Tibial nerve (tissue), 4 donors: Measurements from ENCODE around the gene MAGI1. TPM values are rescaled to one million over a fixed set of nuclear protein-coding genes. Genes with fewer than 3 reads are reported as not detected.

Experiments used
- DNase-seq, 2 donors: peaks; one replicate each; pipeline ENCODE4 v3.0.0-alpha.2; 2019; ENCODE audit warnings: low spot score in 2 of 2
- H3K27ac ChIP-seq, 4 donors: fragments of 200-600 bp; sonication (generic) in 3 of 4; one replicate each; pipeline ENCODE4 v1.5.1; 2017 to 2019; ENCODE audit warnings: mild to moderate bottlenecking in 1 of 4
- H3K27me3 ChIP-seq, 2 donors: fragments of 200-600 bp; sonication (generic) in 1 of 2; one replicate each; pipeline versions ENCODE4 v1.5.1 to v1.6.0; 2017 to 2019
- H3K36me3 ChIP-seq, 3 donors: fragments of 200-600 bp; sonication (generic); one replicate each; pipeline ENCODE4 v1.5.1; 2018 to 2019
- H3K4me1 ChIP-seq, 4 donors: fragments of 200-600 bp; sonication (generic) in 3 of 4; one replicate each; pipeline ENCODE4 v1.5.1; 2017 to 2019
- H3K4me3 ChIP-seq, 4 donors: fragments of 200-600 bp; sonication (generic) in 3 of 4; one replicate each; pipeline ENCODE4 v1.5.1; 2017 to 2019; ENCODE audit warnings: mild to moderate bottlenecking in 1 of 4, moderate library complexity in 1 of 4
- H3K9me3 ChIP-seq, 4 donors: fragments of 200-600 bp; sonication (generic) in 3 of 4; one replicate each; pipeline ENCODE4 v1.5.1; 2017 to 2019
- CTCF ChIP-seq, 5 experiments: fragments of 200-600 bp in 3 of 5; fragments of 450-650 bp in 2 of 5; sonication (generic) in 3 of 5; IDR thresholded peaks; one replicate each; pipeline ENCODE4 v1.5.1; 2016 to 2019; ENCODE audit warnings: antibody characterized with exemption in 5 of 5, mild to moderate bottlenecking in 3 of 5, moderate library complexity in 2 of 5
- EP300 ChIP-seq, 2 donors: sonication (generic); formaldehyde crosslinking; IDR thresholded peaks; one replicate each; pipeline ENCODE4 v1.6.1; 2017; ENCODE audit warnings: antibody characterized with exemption in 2 of 2, mild to moderate bottlenecking in 1 of 2
- POLR2A ChIP-seq, 2 donors: fragments of 450-650 bp; IDR thresholded peaks; one replicate each; pipeline ENCODE4 v1.6.1; 2017; ENCODE audit warnings: antibody characterized with exemption in 2 of 2, mild to moderate bottlenecking in 2 of 2, moderate library complexity in 2 of 2
- WGBS, 2 donors: methylation state at CpG; one replicate each; pipeline ENCODE4 v1.1.5; 2018; 5-methylcytosine and 5-hydroxymethylcytosine counted together
- total RNA-seq, 4 donors: library from RNA; depleted of rRNA; stranded (reverse); fragments of >200 nt; gene quantifications; one replicate each; pipeline ENCODE4 v1.1.0, GENCODE V29; 2016

The MAGI1 gene
- total RNA-seq, 4 donors from 2014 or later: 30.6 to 52.8 (median 36.1) TPM

DNA sequence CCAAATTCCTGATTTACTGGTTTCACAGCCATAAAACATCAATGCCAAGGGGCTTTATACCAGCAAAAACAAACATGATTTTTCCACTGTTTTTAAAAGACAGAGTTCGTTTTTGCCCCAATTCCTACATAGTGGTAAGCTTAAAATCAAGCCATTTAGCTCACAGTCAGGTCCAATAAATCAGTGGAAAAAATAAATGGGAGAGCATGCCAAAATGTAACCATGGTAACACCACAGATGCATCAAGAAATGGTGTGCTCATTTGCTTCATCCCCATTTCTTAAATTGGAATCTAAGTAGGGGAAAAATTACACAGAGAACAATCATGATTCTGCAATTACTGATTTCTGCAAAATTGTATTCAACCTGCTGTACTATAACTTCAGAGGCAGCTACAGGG lies 418.8 kb downstream of the MAGI1 start:
- TF ChIP-seq CTCF (IDR thresholded peaks at IDR 0.05) (no peak), EP300 (IDR thresholded peaks at IDR 0.05) (no peak), POLR2A (IDR thresholded peaks at IDR 0.05) (no peak)
- Histone ChIP-seq H3K9me3 (no peaks in the 10 kb centered on the region), H3K36me3 (no peaks in the 10 kb centered on the region), H3K4me3 (no peak overlapping the region), H3K4me1 (no peaks in the 10 kb centered on the region), H3K27me3 (no peaks in the 10 kb centered on the region), H3K27ac (no peak overlapping the region)
- DNase-seq: no peak
- WGBS, 2 donors: 56 to 62% methylated on average over 1 of the region's 1 CpG

GRCh38 chr3:65619451-65619881 lies 419.3 kb downstream of the MAGI1 start:
- H3K4me3 ChIP-seq: no peak overlapping the region

GRCh38 chr3:65618599-65618998 lies 420.1 kb downstream of the MAGI1 start:
- TF ChIP-seq CTCF (IDR thresholded peaks at IDR 0.05): no peak
- TF ChIP-seq EP300 (IDR thresholded peaks at IDR 0.05): no peak
- no peak for TF ChIP-seq POLR2A (IDR thresholded peaks at IDR 0.05)
- H3K9me3 ChIP-seq: no peaks in the 10 kb centered on the region
- no peak for DNase-seq
- no peaks in the 10 kb centered on the region for H3K27me3 ChIP-seq
- H3K4me1 ChIP-seq: no peaks in the 10 kb centered on the region
- H3K4me3 ChIP-seq: no peak overlapping the region
- H3K27ac ChIP-seq: no peak overlapping the region
- no peaks in the 10 kb centered on the region for H3K36me3 ChIP-seq
- 80 to 85% methylated on average over 1 of the region's 1 CpG for WGBS, 2 donors

More at GRCh38 chr3:65619451-65619881, 419.3 kb downstream of the MAGI1 start:
- Histone ChIP-seq H3K27ac (no peak overlapping the region), H3K27me3 (no peaks in the 10 kb centered on the region), H3K4me1 (no peaks in the 10 kb centered on the region), H3K9me3 (no peaks in the 10 kb centered on the region), H3K36me3 (no peaks in the 10 kb centered on the region)
- WGBS, 2 donors: 51 to 59% methylated on average over 5 of the region's 5 CpGs
- no peak for DNase-seq
- TF ChIP-seq CTCF (IDR thresholded peaks at IDR 0.05) (no peak), POLR2A (IDR thresholded peaks at IDR 0.05) (no peak), EP300 (IDR thresholded peaks at IDR 0.05) (no peak)

DNA sequence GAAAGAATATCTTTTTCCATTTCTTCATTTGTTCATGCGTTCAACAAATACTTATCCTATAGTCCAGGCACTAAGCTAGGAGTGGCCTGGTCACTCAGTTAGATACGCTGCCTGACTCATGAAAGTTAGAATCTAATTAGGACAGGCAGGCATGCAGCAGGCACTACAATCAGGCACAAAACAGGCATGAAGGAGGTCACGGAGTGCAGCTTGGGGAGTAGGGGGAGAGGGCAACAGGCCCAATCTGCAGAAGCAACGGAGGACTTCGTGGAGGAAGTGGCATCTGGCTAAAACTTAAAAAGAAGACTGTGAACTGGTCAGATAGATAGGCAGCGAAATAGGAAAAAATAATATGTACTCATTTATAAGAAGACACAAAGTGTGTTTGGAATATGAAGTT lies 420.9 kb downstream of the MAGI1 start:
- Histone ChIP-seq H3K9me3 (no peaks in the 10 kb centered on the region), H3K4me3 (no peak overlapping the region), H3K27ac (no peak overlapping the region), H3K27me3 (no peaks in the 10 kb centered on the region), H3K36me3 (no peaks in the 10 kb centered on the region), H3K4me1 (no peaks in the 10 kb centered on the region)
- TF ChIP-seq POLR2A (IDR thresholded peaks at IDR 0.05): no peak
- no peak for TF ChIP-seq CTCF (IDR thresholded peaks at IDR 0.05)
- TF ChIP-seq EP300 (IDR thresholded peaks at IDR 0.05): no peak
- 75 to 83% methylated on average over 6 of the region's 6 CpGs for WGBS, 2 donors
- no peak for DNase-seq

DNA sequence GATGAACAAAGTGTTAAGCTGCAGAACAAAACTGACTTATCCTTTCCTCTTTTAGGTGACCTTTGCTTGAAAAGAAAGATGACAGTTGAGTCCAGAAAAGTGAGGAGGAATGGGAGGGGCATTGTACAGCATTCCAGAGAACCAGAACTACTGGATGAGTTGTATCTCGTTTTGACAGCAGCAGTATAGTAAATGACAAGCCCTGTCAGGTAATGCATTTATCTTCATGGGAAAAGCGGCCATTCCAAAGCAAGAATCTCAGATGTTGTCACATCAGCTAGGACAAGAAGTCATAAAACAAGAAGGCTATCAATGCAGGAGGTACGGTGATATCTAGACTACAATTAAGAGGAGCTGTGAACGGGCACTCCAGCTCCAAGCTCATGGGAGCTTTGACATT lies 421.5 kb downstream of the MAGI1 start:
- DNase-seq: no peak
- Histone ChIP-seq H3K27ac (no peak overlapping the region), H3K4me1 (no peaks in the 10 kb centered on the region), H3K36me3 (no peaks in the 10 kb centered on the region), H3K9me3 (no peaks in the 10 kb centered on the region), H3K4me3 (no peak overlapping the region), H3K27me3 (no peaks in the 10 kb centered on the region)
- 88 to 90% methylated on average over 4 of the region's 4 CpGs for WGBS, 2 donors
- TF ChIP-seq CTCF (IDR thresholded peaks at IDR 0.05): no peak
- TF ChIP-seq EP300 (IDR thresholded peaks at IDR 0.05): no peak
- no peak for TF ChIP-seq POLR2A (IDR thresholded peaks at IDR 0.05)
